Measurements from ENCODE around the gene ASB17. TPM values are rescaled to one million over a fixed set of nuclear protein-coding genes. Genes with fewer than 3 reads are reported as not detected.

Gene ASB17
- total and polyA plus RNA-seq, 9 donors: not detected

DNA sequence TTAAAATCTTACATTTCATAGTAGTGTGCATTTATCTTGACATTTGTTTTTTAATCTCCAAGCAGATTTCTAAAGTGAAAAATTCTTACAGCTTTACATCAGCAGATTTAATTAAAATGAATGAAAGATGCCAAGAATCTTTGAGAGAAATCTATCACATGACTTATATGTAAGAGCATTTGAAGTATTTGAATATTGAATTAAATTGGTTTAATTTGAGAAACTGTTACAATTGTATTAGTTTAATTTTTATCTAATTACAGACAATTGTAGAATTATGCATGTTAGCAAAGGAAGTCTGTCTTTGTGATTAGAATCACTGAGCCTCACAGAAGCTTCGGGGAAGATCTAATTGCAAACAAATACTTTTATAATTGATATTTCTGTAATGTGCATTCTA lies 52.2 kb downstream of the ASB17 start:
- no peak overlapping the region for H3K27ac ChIP-seq
- intact Hi-C loops (cut with DNase I): loop anchor here in 1 of 4 donors (10.0 kb wide), 1 partner anchor 585 kb away; no protein-coding TSS in a partner anchor
- no peaks in the 10 kb centered on the region for H3K27me3 ChIP-seq
- 78 to 85% (median 82%) methylated on average over 1 of the region's 1 CpG for WGBS, 3 donors
- H3K36me3 ChIP-seq: no peaks in the 10 kb centered on the region
- DNase-seq: no peak
- TF ChIP-seq POLR2A (IDR thresholded peaks at IDR 0.05) (no peak), EP300 (IDR thresholded peaks at IDR 0.05) (no peak)
- TF ChIP-seq, protein P1, sequence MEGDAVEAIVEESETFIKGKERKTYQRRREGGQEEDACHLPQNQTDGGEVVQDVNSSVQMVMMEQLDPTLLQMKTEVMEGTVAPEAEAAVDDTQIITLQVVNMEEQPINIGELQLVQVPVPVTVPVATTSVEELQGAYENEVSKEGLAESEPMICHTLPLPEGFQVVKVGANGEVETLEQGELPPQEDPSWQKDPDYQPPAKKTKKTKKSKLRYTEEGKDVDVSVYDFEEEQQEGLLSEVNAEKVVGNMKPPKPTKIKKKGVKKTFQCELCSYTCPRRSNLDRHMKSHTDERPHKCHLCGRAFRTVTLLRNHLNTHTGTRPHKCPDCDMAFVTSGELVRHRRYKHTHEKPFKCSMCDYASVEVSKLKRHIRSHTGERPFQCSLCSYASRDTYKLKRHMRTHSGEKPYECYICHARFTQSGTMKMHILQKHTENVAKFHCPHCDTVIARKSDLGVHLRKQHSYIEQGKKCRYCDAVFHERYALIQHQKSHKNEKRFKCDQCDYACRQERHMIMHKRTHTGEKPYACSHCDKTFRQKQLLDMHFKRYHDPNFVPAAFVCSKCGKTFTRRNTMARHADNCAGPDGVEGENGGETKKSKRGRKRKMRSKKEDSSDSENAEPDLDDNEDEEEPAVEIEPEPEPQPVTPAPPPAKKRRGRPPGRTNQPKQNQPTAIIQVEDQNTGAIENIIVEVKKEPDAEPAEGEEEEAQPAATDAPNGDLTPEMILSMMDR (IDR thresholded peaks at IDR 0.05): no peak
- no peak overlapping the region for H3K4me3 ChIP-seq
- no peaks in the 10 kb centered on the region for H3K4me1 ChIP-seq (ENCODE audit: insufficient read depth)
- H3K9me3 ChIP-seq: no peaks in the 10 kb centered on the region

DNA sequence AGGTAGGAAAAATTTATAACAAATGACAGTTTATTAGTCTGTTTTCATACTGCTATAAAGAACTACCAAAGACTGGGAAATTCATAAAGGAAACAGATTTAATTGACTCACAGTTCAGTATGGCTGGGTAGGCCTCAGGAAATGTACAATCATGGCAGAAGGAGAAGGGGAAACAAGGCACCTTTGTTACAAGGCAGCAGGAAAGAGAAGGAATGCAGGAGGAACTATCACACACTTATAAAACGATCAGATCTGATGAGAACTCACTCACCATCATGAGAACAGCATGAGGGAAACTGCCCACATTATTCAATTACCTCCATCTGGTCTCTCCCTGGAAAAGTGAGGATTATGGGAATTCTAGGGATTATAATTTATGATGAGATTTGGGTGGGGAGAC lies 61.3 kb downstream of the ASB17 start:
- 38 to 55% (median 46%) methylated on average over 1 of the region's 1 CpG for WGBS, 3 donors
- no peaks in the 10 kb centered on the region for H3K27me3 ChIP-seq
- no peak for DNase-seq
- no peaks in the 10 kb centered on the region for H3K4me1 ChIP-seq (ENCODE audit: insufficient read depth)
- no peaks in the 10 kb centered on the region for H3K36me3 ChIP-seq
- TF ChIP-seq POLR2A (IDR thresholded peaks at IDR 0.05): no peak
- TF ChIP-seq, protein P1 (IDR thresholded peaks at IDR 0.05): no peak
- TF ChIP-seq EP300 (IDR thresholded peaks at IDR 0.05): no peak
- H3K9me3 ChIP-seq: no peaks in the 10 kb centered on the region
- intact Hi-C loops (cut with DNase I): loop anchor here in 1 of 4 donors (10.0 kb wide), 1 partner anchor 576 kb away; no protein-coding TSS in a partner anchor
- H3K27ac ChIP-seq: no peak overlapping the region
- no peak overlapping the region for H3K4me3 ChIP-seq

Other genes starting within 250 kb of the ASB17 start
- gene ACADM, start 207.7 kb downstream of the ASB17 start, total RNA-seq: 10 to 100 TPM; 38.9 to 59.3 (median 54.9) TPM
- gene ACADM, start 207.7 kb downstream of the ASB17 start, polyA plus RNA-seq: 10 to 100 TPM; 40.7 to 61.7 TPM
- 10 to 100 TPM; 44.0 to 77.8 (median 57.3) TPM for gene RABGGTB, start 146.1 kb downstream of the ASB17 start, total RNA-seq
- gene RABGGTB, start 146.1 kb downstream of the ASB17 start, polyA plus RNA-seq: 10 to 100 TPM; 41.6 to 45.4 TPM
- under 1 TPM; 0.36 to 0.88 (median 0.62) TPM for gene MSH4, start 135.5 kb downstream of the ASB17 start, total RNA-seq
- gene MSH4, start 135.5 kb downstream of the ASB17 start, polyA plus RNA-seq: under 1 TPM; 0.07 to 0.16 TPM
- 1 to 10 TPM; 1.9 to 6.7 (median 5.0) TPM for gene ST6GALNAC3, start 142.3 kb upstream of the ASB17 start, total RNA-seq
- 1 to 10 TPM; 2.0 to 4.0 TPM for gene ST6GALNAC3, start 142.3 kb upstream of the ASB17 start, polyA plus RNA-seq

Measured in ovary (tissue), 9 donors.